OCI-LY3 (cell line): ENCODE measurements around the gene ZMYND8.

Source experiments
- H2AFZ ChIP-seq: fragments of 200-600, 300-600 bp; shearing (Covaris generic); 2 replicates; pipeline ENCODE4 v1.6.0; 2014; ENCODE audit warnings: antibody characterized with exemption, low read depth, low read length
- H3K27ac ChIP-seq: fragments of 200-600, 300-600 bp; sonication (generic); 2 replicates; pipeline ENCODE4 v1.5.1; 2014; ENCODE audit warnings: mild to moderate bottlenecking, low read length, moderate library complexity, mixed read lengths
- H3K27me3 ChIP-seq: fragments of 200-600, 300-600 bp; sonication (generic); 2 replicates; pipeline ENCODE4 v1.6.1; 2014; ENCODE audit warnings: low read depth, low read length, mixed read lengths
- H3K36me3 ChIP-seq: fragments of 200-600, 300-600 bp; sonication (generic); replicated peaks from 2 replicates; pipeline ENCODE3; 2014; ENCODE audit warnings: low read depth, low read length, mixed read lengths
- H3K4me1 ChIP-seq: fragments of 300-600, 200-600 bp; sonication (generic); 2 replicates; pipeline ENCODE4 v1.6.1; 2014; ENCODE audit warnings: low read length, mixed read lengths
- H3K4me2 ChIP-seq: fragments of 200-600, 300-600 bp; sonication (generic); 2 replicates; pipeline ENCODE4 v1.6.1; 2014; ENCODE audit warnings: low read length, mixed read lengths
- H3K4me3 ChIP-seq: fragments of 300-600, 200-600 bp; sonication (generic); 2 replicates; pipeline ENCODE4 v1.5.1; 2014; ENCODE audit warnings: antibody characterized with exemption, mild to moderate bottlenecking, low read length, moderate library complexity
- H3K79me2 ChIP-seq: fragments of 300-600, 200-600 bp; shearing (Covaris generic); 2 replicates; pipeline ENCODE4 v1.6.1; 2014; ENCODE audit warnings: mild to moderate bottlenecking, low read length, mixed read lengths
- H3K9ac ChIP-seq: fragments of 300-600, 200-600 bp; shearing (Covaris generic); 2 replicates; pipeline ENCODE4 v1.6.0; 2014; ENCODE audit warnings: mild to moderate bottlenecking, low read length, moderate library complexity
- H3K9me3 ChIP-seq: fragments of 200-600, 300-600 bp; shearing (Covaris generic); 2 replicates; pipeline ENCODE4 v1.6.1; 2014; ENCODE audit warnings: low read length, mixed read lengths; ENCODE audit not compliant: insufficient read depth
- H4K20me1 ChIP-seq: fragments of 200-600, 300-600 bp; sonication (generic); 2 replicates; pipeline ENCODE4 v1.6.1; 2016; ENCODE audit warnings: low read length, mixed read lengths; ENCODE audit not compliant: insufficient read depth
- EZH2phosphoT487 ChIP-seq: fragments of 200-600 bp; shearing (Covaris generic); IDR thresholded peaks from 2 replicates; pipeline ENCODE4 v1.6.1; 2018; ENCODE audit warnings: antibody characterized with exemption, mixed run types, low read depth
- TF ChIP-seq, protein P1 (sequence below): fragments of 200-600, 300-600 bp; sonication (generic); IDR thresholded peaks from 2 replicates; pipeline ENCODE4 v1.5.1; 2014; ENCODE audit warnings: antibody characterized with exemption, low read length, low read depth

ZMYND8 gene

DNA sequence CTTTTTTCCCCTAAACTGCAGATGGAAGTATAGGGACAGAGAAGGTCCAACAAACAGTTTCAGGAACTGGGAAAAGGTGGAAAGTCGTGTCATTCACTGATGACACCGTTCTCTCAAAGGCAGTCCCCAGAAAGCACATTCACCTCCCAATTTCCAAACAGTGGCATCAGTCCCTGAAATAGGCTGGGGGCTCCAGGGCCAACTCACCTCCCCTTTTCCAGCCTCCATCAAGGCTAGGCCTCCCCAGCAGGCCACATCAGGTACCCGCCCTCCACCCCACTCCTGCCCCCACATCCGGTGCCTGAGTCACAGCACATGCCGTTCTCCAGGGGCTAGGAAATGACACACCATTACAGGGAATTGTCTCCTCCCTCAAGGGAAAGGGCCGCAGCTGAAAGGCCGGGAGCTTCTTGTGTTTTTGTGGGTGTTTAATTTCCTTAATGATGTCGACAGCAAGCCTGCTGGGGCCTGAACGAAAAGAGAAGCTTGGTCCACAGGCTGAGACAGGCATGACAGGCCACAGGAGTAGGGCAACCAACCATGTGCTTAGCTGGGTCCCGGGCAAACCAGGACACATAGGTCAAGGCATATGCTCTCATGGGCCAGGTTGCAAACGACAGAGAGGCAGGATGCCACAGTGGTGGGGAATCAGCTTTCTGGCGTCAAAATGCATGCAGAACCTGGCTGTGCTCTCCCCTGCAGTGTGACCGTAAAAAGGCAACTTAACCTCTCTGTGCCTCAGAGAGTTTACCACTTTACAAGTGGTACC, 39.2 kb downstream of the ZMYND8 start:
- no peak for TF ChIP-seq EZH2phosphoT487
- no peaks in the 10 kb centered on the region for H3K4me1 ChIP-seq

DNA sequence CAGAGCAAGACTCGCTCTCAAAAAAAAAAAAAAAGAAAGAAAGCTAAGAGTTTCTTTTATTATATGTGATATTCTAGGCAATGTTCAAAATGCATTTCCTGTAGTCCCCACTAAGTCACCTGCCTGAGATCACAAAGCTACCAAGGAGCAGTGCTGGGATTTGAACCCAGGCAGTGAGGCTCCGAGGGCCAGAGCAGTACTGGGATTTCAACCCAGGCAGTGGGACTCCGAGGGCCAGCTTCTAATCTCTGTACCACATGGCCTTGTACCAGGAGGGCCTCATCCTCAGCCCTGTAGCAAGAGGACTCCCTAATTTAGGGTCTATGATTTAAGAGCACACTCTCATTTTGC, 39.7 kb downstream of the ZMYND8 start:
- Histone ChIP-seq H3K9me3 (no peaks in the 10 kb centered on the region), H3K36me3 (no peaks in the 10 kb centered on the region), H3K4me2 (no peak overlapping the region), H2AFZ (no peak overlapping the region), H3K9ac (no peak overlapping the region), H3K79me2 (peaks cover 40% of the 10 kb centered on the region), H3K4me1 (no peaks in the 10 kb centered on the region), H3K4me3 (no peak overlapping the region), H4K20me1 (peaks cover 76% of the 10 kb centered on the region), H3K27ac (no peak overlapping the region), H3K27me3 (no peaks in the 10 kb centered on the region)
- no peak for TF ChIP-seq EZH2phosphoT487
- TF ChIP-seq, protein P1, sequence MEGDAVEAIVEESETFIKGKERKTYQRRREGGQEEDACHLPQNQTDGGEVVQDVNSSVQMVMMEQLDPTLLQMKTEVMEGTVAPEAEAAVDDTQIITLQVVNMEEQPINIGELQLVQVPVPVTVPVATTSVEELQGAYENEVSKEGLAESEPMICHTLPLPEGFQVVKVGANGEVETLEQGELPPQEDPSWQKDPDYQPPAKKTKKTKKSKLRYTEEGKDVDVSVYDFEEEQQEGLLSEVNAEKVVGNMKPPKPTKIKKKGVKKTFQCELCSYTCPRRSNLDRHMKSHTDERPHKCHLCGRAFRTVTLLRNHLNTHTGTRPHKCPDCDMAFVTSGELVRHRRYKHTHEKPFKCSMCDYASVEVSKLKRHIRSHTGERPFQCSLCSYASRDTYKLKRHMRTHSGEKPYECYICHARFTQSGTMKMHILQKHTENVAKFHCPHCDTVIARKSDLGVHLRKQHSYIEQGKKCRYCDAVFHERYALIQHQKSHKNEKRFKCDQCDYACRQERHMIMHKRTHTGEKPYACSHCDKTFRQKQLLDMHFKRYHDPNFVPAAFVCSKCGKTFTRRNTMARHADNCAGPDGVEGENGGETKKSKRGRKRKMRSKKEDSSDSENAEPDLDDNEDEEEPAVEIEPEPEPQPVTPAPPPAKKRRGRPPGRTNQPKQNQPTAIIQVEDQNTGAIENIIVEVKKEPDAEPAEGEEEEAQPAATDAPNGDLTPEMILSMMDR: no peak

More for the DNA sequence above, 39.2 kb downstream of the ZMYND8 start:
- Histone ChIP-seq H3K4me3 (no peak overlapping the region), H3K36me3 (no peaks in the 10 kb centered on the region), H4K20me1 (peaks cover 74% of the 10 kb centered on the region), H3K4me2 (no peak overlapping the region), H2AFZ (no peak overlapping the region), H3K27ac (no peak overlapping the region), H3K9ac (no peak overlapping the region), H3K27me3 (no peaks in the 10 kb centered on the region), H3K79me2 (peaks cover 40% of the 10 kb centered on the region), H3K9me3 (no peaks in the 10 kb centered on the region)

DNA sequence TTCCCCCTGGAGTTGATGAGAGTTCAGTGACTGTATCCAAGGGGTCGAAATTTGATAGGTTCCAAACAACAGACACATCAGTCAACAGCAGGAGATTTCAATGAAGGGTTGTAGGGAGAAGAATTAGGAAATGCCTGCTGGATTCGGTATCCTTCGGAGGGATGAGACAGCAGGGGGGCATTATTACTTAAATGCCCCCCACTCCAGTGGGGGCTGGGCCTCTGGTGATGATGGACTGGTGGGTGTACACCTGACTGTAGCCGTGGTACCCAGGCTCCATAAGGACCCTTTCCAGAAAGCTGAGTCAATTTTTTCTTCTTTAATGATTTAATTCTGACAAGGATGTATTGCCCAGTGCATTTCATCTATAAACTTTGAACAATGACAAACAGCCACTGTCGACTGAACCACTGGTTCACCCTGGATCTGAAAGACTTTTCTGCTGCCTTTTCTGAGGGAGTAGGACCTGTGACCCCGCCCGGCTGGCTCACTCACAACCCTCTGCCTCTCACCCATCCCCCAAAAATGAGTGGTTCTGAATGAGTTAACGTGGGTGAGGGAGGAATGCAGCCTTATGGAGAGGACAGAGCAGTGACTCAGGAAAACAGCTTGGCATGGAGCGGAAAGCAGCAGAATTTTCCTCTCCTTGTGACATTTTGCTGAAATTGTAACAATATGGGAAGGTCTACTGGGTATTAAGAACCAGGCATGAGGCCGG, 41.0 kb downstream of the ZMYND8 start:
- H2AFZ ChIP-seq: no peak overlapping the region
- H3K4me2 ChIP-seq: no peak overlapping the region
- H3K36me3 ChIP-seq: no peaks in the 10 kb centered on the region
- no peaks in the 10 kb centered on the region for H3K9me3 ChIP-seq
- H3K27ac ChIP-seq: no peak overlapping the region
- no peak for TF ChIP-seq EZH2phosphoT487
- TF ChIP-seq, protein P1: no peak
- no peaks in the 10 kb centered on the region for H3K4me1 ChIP-seq
- H3K9ac ChIP-seq: no peak overlapping the region
- no peak overlapping the region for H3K4me3 ChIP-seq
- peaks cover 40% of the 10 kb centered on the region for H3K79me2 ChIP-seq
- H3K27me3 ChIP-seq: no peaks in the 10 kb centered on the region
- peaks cover 72% of the 10 kb centered on the region for H4K20me1 ChIP-seq

DNA sequence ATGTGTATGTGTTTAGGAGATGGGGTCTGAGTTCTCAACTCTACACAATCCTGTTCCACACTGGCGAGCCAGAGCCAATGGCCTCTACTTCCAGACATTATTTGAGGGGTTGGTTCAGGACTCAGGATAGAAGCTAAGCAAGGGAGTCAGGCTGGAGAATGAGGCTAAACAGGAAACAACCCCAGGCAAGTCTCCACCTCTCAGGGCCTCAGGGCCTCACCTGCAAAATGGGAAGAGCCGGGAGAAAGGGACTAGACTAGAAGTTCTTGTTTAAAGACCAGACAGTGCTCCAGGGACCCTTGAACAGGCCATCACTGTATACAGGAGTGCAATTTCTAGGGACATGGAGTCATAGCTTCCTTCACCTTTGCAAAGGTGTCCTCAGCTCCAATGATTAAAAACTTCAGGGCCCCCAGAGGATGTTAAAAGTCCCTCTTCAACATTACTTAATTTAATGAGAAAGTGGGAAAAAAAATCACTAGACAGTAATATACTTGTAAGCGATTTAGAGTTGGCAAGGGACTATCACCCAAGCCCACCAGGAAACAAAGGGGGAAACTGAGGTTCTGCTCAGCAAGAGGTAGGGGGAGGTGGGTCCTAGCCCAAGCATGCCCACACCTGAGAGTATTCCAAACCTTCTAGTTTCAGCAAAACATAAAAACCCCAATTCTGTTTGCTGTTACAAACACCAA, 41.7 kb downstream of the ZMYND8 start:
- Histone ChIP-seq H3K9me3 (no peaks in the 10 kb centered on the region), H3K4me1 (no peaks in the 10 kb centered on the region), H3K4me3 (no peak overlapping the region), H3K36me3 (peaks cover 5% of the 10 kb centered on the region), H3K27me3 (no peaks in the 10 kb centered on the region), H3K79me2 (peaks cover 36% of the 10 kb centered on the region), H3K9ac (no peak overlapping the region), H4K20me1 (peaks cover 67% of the 10 kb centered on the region), H3K27ac (no peak overlapping the region), H2AFZ (no peak overlapping the region), H3K4me2 (no peak overlapping the region)
- no peak for TF ChIP-seq EZH2phosphoT487
- TF ChIP-seq, protein P1: no peak
